ENCODE results near the gene FAM3C. TPM values are rescaled to one million over a fixed set of nuclear protein-coding genes. Genes with fewer than 3 reads are reported as not detected.

FAM3C gene
- total and polyA plus RNA-seq, 2 of the 8 experiments (the other 6 are each of a cell fraction or from before 2014, with no cell fraction given): 27.0 to 77.7 TPM

DNA sequence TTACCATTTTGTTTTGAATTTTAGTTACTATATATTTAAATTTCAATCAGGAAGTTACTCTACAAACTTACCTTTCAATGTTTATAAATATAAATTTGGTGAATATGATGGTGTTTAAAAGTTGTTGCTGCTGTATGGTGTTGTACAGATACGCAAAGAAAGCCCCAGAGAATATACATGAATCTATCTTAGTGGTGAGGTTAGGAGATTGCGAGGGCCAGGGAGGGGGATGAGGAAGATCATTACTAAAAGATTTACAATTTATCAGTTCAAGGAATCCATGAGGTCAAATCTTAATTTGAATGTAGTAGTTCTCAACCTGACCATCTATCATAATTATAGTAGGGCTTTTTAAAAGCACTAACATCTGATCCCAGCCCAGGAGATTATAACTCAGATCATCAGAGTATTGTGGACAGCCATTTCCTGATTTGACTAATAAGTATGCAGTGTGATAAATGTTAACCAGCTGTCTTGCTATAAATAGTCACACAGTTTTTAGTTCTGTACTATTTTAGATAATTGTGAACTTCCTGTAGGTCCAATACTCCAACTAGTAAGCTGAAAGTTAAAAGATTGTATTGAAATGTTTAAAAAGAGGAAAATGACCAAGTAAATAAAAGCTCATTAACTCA is 23.6 kb downstream of the FAM3C start:
- Histone ChIP-seq H2BK5ac (ENCODE audit: low read depth, low read length) (no peak overlapping the region), H3K27me3 (replicated peaks in 1 of 4; ENCODE audit: control insufficient read depth in 3 of 4, extremely low read depth in 1 of 4, insufficient read depth in 3 of 4, low read length in 3 of 4) (peaks cover 0 to 1% (median 0%) of the 10 kb centered on the region in 4 experiments; a peak in 1 of 7 replicates), H4K91ac (replicated peaks; ENCODE audit: insufficient read length, low read length) (no peak overlapping the region), H3K56ac (replicated peaks; ENCODE audit: insufficient read length, low read depth, low read length) (no peak overlapping the region), H3K4me1 (replicated peaks in 1 of 4; ENCODE audit: control insufficient read depth in 3 of 4, insufficient read depth in 4 of 4, low read length in 3 of 4) (peaks cover 0 to 2% (median 0%) of the 10 kb centered on the region in 4 experiments; a peak in 2 of 7 replicates), H3K23me2 (ENCODE audit: low read depth, low read length) (no peaks in the 10 kb centered on the region), H2AFZ (ENCODE audit: low read length) (no peak overlapping the region), H2AK5ac (ENCODE audit: low read depth, low read length) (no peak overlapping the region), H2BK20ac (ENCODE audit: low read length) (no peak overlapping the region), H4K20me1 (replicated peaks in 1 of 2; ENCODE audit: control insufficient read depth in 1 of 2, insufficient read depth in 2 of 2, low read length in 2 of 2) (no peaks in the 10 kb centered on the region), H3K4me2 (ENCODE audit: insufficient read depth in 1 of 2, low read depth in 2 of 2, low read length in 2 of 2) (no peak overlapping the region), H3K4ac (replicated peaks; ENCODE audit: insufficient read length, low read depth, low read length) (no peak overlapping the region), H3K36me3 (ENCODE audit: control insufficient read depth in 2 of 4, insufficient read depth in 4 of 4, low read length in 3 of 4) (peaks cover 0 to 36% (median 15%) of the 10 kb centered on the region in 4 experiments; a peak in 6 of 8 replicates), H2BK15ac (ENCODE audit: low read length) (no peak overlapping the region), H2BK12ac (ENCODE audit: low read depth, low read length) (no peak overlapping the region), H3K18ac (ENCODE audit: extremely low read depth, low read length) (no peak overlapping the region), H4K5ac (ENCODE audit: insufficient read length, low read depth, low read length) (no peak overlapping the region), H3K9me3 (ENCODE audit: insufficient read depth in 2 of 2, low read depth in 1 of 2, low read length in 1 of 2) (no peaks in the 10 kb centered on the region), H3K9ac (replicated peaks in 1 of 4; ENCODE audit: extremely low read depth in 1 of 4, low read depth in 3 of 4, low read length in 3 of 4) (no peak overlapping the region), H3K79me1 (ENCODE audit: low read depth, low read length) (no peaks in the 10 kb centered on the region), H3K23ac (ENCODE audit: insufficient read length) (no peak overlapping the region), H2BK120ac (replicated peaks; ENCODE audit: low read depth, low read length) (no peak overlapping the region), H4K8ac (ENCODE audit: extremely low read depth, insufficient read depth, low read length) (no peak overlapping the region), H3K14ac (ENCODE audit: insufficient read length) (no peak overlapping the region), H3K79me2 (ENCODE audit: control insufficient read depth in 1 of 2, insufficient read depth in 2 of 2, low read length in 2 of 2) (peaks cover 0 to 2% of the 10 kb centered on the region in 2 experiments; a peak in 1 of 4 replicates), H3K27ac (ENCODE audit: low read depth, low read length) (no peak overlapping the region), H3K4me3 (ENCODE audit: extremely low read depth in 1 of 4, insufficient read depth in 2 of 4, low read depth in 3 of 4, low read length in 4 of 4) (no peak overlapping the region)
- WGBS, 2 experiments (ENCODE audit: extremely low coverage in 1 of 2, insufficient coverage in 1 of 2, insufficient read length in 1 of 2, insufficient replicate concordance in 2 of 2, low coverage in 1 of 2, low lambda C conversion rate in 2 of 2, missing lambda C conversion rate in 1 of 2): 95% methylated on average over 2 of the region's 2 CpGs; no CpG with 5 or more reads in 1 of the 2 experiments
- DNase-seq (ENCODE audit: low read depth in 1 of 2, low spot score in 2 of 2) (no peak), FAIRE-seq (no peak)
- POLR2A ChIA-PET (ENCODE audit: partially characterized antibody): no interaction called here
- CTCF ChIA-PET (ENCODE audit: partially characterized antibody): interaction anchor here (1.0 to 3.8 kb wide), 6 partner anchors 13 to 622 kb away, joined by 3 to 16 read pairs (median 4); partner anchors contain the start of gene FAM3C
- TF ChIP-seq BCL11A (IDR thresholded peaks at IDR 0.05; ENCODE audit: low read depth in 2 of 2, low read length in 2 of 2): no peak
- no peak for TF ChIP-seq TAF1 (IDR thresholded peaks at IDR 0.05; ENCODE audit: low read depth, low read length)
- TF ChIP-seq, protein P1, sequence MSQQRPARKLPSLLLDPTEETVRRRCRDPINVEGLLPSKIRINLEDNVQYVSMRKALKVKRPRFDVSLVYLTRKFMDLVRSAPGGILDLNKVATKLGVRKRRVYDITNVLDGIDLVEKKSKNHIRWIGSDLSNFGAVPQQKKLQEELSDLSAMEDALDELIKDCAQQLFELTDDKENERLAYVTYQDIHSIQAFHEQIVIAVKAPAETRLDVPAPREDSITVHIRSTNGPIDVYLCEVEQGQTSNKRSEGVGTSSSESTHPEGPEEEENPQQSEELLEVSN (IDR thresholded peaks at IDR 0.05): no peak
- TF ChIP-seq SIN3A (conservative IDR thresholded peaks at IDR 0.05 in 1 of 2, IDR thresholded peaks at IDR 0.05 in 1 of 2; ENCODE audit: low read depth in 1 of 2, low read length in 2 of 2): no peak
- no peak for TF ChIP-seq NANOG (IDR thresholded peaks at IDR 0.05; ENCODE audit: insufficient read depth, low read depth, low read length, poor library complexity, severe bottlenecking)
- no peak for TF ChIP-seq SIRT6 (IDR thresholded peaks at IDR 0.05; ENCODE audit: low read length)
- no peak for TF ChIP-seq KDM5A (IDR thresholded peaks at IDR 0.05; ENCODE audit: low read length)
- no peak for TF ChIP-seq SIX5 (IDR thresholded peaks at IDR 0.05; ENCODE audit: low read depth, low read length)
- no peak for TF ChIP-seq KDM1A (IDR thresholded peaks at IDR 0.05; ENCODE audit: borderline replicate concordance, low read length)
- TF ChIP-seq POLR2A (IDR thresholded peaks at IDR 0.05; ENCODE audit: control extremely low read depth in 1 of 2, low read depth in 2 of 2, low read length in 2 of 2): no peak
- TF ChIP-seq, protein P2, sequence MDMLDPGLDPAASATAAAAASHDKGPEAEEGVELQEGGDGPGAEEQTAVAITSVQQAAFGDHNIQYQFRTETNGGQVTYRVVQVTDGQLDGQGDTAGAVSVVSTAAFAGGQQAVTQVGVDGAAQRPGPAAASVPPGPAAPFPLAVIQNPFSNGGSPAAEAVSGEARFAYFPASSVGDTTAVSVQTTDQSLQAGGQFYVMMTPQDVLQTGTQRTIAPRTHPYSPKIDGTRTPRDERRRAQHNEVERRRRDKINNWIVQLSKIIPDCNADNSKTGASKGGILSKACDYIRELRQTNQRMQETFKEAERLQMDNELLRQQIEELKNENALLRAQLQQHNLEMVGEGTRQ (IDR thresholded peaks at IDR 0.05; ENCODE audit: low read length): no peak
